GM12892 (cell line): ENCODE results near the gene SLC22A17.

Source experiments
- POLR2A ChIP-seq: IDR thresholded peaks from 2 replicates; pipeline ENCODE4 v1.6.1; 2011; ENCODE audit warnings: low read depth, low read length, control low read depth
- POLR2AphosphoS5 ChIP-seq: IDR thresholded peaks from 2 replicates; pipeline ENCODE4 v1.6.1; 2011; ENCODE audit warnings: low read depth, low read length, control low read depth

- TF ChIP-seq POLR2A (no peak), POLR2AphosphoS5 (no peak)
Observed at GRCh38 chr14:23396781-23397407, 44.2 kb upstream of the SLC22A17 start.
